Hepatocyte (in vitro differentiated cells): Measurements from ENCODE around the gene SLC25A22. TPM values are rescaled to one million over a fixed set of nuclear protein-coding genes. Genes with fewer than 3 reads are reported as not detected.
A peak's percentile ranks its signal among the peaks of the same experiment; 100 is the strongest.

Source experiments
- DNase-seq: peaks from one replicate; pipeline ENCODE4 v3.0.0-alpha.2; 2016; ENCODE audit warnings: low spot score
- H2AFZ ChIP-seq: fragments of 200-600 bp; sonication (generic); 2 replicates; pipeline ENCODE4 v1.6.0; 2016; ENCODE audit warnings: antibody characterized with exemption, mild to moderate bottlenecking
- H3K27ac ChIP-seq: fragments of 200-600 bp; sonication (generic); 2 replicates; pipeline ENCODE4 v1.5.1; 2016; ENCODE audit warnings: mild to moderate bottlenecking
- H3K27me3 ChIP-seq: fragments of 200-600 bp; sonication (generic); 2 replicates; pipeline ENCODE4 v1.6.1; 2016
- H3K36me3 ChIP-seq: fragments of 200-600 bp; sonication (generic); replicated peaks from 2 replicates; pipeline ENCODE4 v1.5.1; 2016; ENCODE audit warnings: low read depth; ENCODE audit not compliant: insufficient read depth
- H3K4me1 ChIP-seq: fragments of 200-600 bp; sonication (generic); 2 replicates; pipeline ENCODE4 v1.5.1; 2016; ENCODE audit warnings: mild to moderate bottlenecking, moderate library complexity; ENCODE audit not compliant: insufficient read depth
- H3K4me2 ChIP-seq: fragments of 200-600 bp; sonication (generic); 2 replicates; pipeline ENCODE4 v1.6.0; 2016
- H3K4me3 ChIP-seq: fragments of 200-600 bp; sonication (generic); 2 replicates; pipeline ENCODE4 v1.5.1; 2016; ENCODE audit warnings: mild to moderate bottlenecking
- H3K79me2 ChIP-seq: fragments of 200-600 bp; sonication (generic); 2 replicates; pipeline ENCODE4 v1.6.0; 2017; ENCODE audit warnings: mild to moderate bottlenecking
- H3K9me2 ChIP-seq: fragments of 200-600 bp; sonication (generic); replicated peaks from 2 replicates; pipeline ENCODE4 v1.6.0; 2017; ENCODE audit warnings: mild to moderate bottlenecking; ENCODE audit not compliant: insufficient read depth
- H3K9me3 ChIP-seq: fragments of 200-600 bp; sonication (generic); 2 replicates; pipeline ENCODE4 v1.5.1; 2016; ENCODE audit warnings: low read depth, mild to moderate bottlenecking
- H4K20me1 ChIP-seq: fragments of 200-600 bp; sonication (generic); 2 replicates; pipeline ENCODE4 v1.6.0; 2016; ENCODE audit warnings: mild to moderate bottlenecking; ENCODE audit not compliant: insufficient read depth, poor library complexity, severe bottlenecking
- CTCF ChIP-seq: fragments of 200-600 bp; sonication (generic); IDR thresholded peaks from 2 replicates; pipeline ENCODE4 v1.5.1; 2016; ENCODE audit warnings: antibody characterized with exemption, mild to moderate bottlenecking; ENCODE audit not compliant: poor library complexity
- EZH2 ChIP-seq: fragments of 200-600 bp; sonication (generic); IDR thresholded peaks from 2 replicates; pipeline ENCODE4 v1.6.1; 2016; ENCODE audit warnings: antibody characterized with exemption, mild to moderate bottlenecking, borderline replicate concordance
- EZH2phosphoT487 ChIP-seq: fragments of 200-600 bp; sonication (generic); IDR thresholded peaks from one replicate; pipeline ENCODE4 v1.6.1; 2018; ENCODE audit warnings: antibody characterized with exemption, mild to moderate bottlenecking, low read depth, moderate library complexity; ENCODE audit not compliant: unreplicated experiment, severe bottlenecking
- WGBS: methylation state at CpG from one replicate; pipeline ENCODE4 v1.1.6; 2016; ENCODE audit warnings: low lambda C conversion rate; ENCODE audit errors: missing lambda C conversion rate; 5-methylcytosine and 5-hydroxymethylcytosine counted together
- polyA plus RNA-seq: library from polyadenylated mRNA; unstranded; fragments of >200 nt; fragmentation: Nextera tagmentation; extraction: Ambion mirVana; gene quantifications from 2 replicates; pipeline ENCODE4 v1.2.1, GENCODE V29; 2016
- total RNA-seq: library from RNA; depleted of rRNA; stranded (reverse); fragments of >200 nt; gene quantifications from 2 replicates; pipeline ENCODE4 v1.2.3, GENCODE V29; 2014

Gene SLC25A22
- total and polyA plus RNA-seq, 2 experiments from 2014 or later, result 16.2 to 19.7 TPM

- no peak for TF ChIP-seq CTCF
- TF ChIP-seq EZH2, result no peak
- no peak for TF ChIP-seq EZH2phosphoT487
- no peak overlapping the region for H3K4me3 ChIP-seq
- no peaks in the 10 kb centered on the region for H3K9me3 ChIP-seq
- no peaks in the 10 kb centered on the region for H3K36me3 ChIP-seq
- H3K4me1 ChIP-seq, result peaks cover 31% of the 10 kb centered on the region
- H3K27me3 ChIP-seq, result peaks cover 16% of the 10 kb centered on the region
- H3K79me2 ChIP-seq, result peaks cover 19% of the 10 kb centered on the region
- no peak for DNase-seq
- no peak overlapping the region for H3K27ac ChIP-seq
- H3K9me2 ChIP-seq, result no peaks in the 10 kb centered on the region
- H3K4me2 ChIP-seq, result no peak overlapping the region
- 94% methylated on average over 18 of the region's 53 CpGs for WGBS
- peaks cover 16% of the 10 kb centered on the region for H4K20me1 ChIP-seq
- no peak overlapping the region for H2AFZ ChIP-seq
These were observed 25.6 kb upstream of the SLC25A22 start for GRCh38 chr11:823441-824291.

- Histone ChIP-seq H3K27me3 (peaks cover 9% of the 10 kb centered on the region), H2AFZ (no peak overlapping the region), H3K9me3 (no peaks in the 10 kb centered on the region), H3K36me3 (no peaks in the 10 kb centered on the region), H3K27ac (no peak overlapping the region), H3K4me3 (no peak overlapping the region), H3K4me1 (peaks cover 24% of the 10 kb centered on the region), H4K20me1 (peaks cover 16% of the 10 kb centered on the region), H3K9me2 (no peaks in the 10 kb centered on the region), H3K79me2 (peaks cover 19% of the 10 kb centered on the region), H3K4me2 (peak overlapping the region; percentile 91)
- DNase-seq, result no peak
- WGBS, result 96% methylated on average over 19 of the region's 22 CpGs
- TF ChIP-seq CTCF (no peak), EZH2 (no peak), EZH2phosphoT487 (no peak)
These were observed 23.7 kb upstream of the SLC25A22 start for GRCh38 chr11:821512-822371.

- no peaks in the 10 kb centered on the region for H3K36me3 ChIP-seq
These were observed 22.8 kb upstream of the SLC25A22 start for GRCh38 chr11:820655-821511.

More at GRCh38 chr11:820655-821511, 22.8 kb upstream of the SLC25A22 start:
- DNase-seq, result peak; percentile 62
- Histone ChIP-seq H2AFZ (no peak overlapping the region), H3K9me3 (no peaks in the 10 kb centered on the region), H3K79me2 (peaks cover 19% of the 10 kb centered on the region), H4K20me1 (peaks cover 16% of the 10 kb centered on the region), H3K4me2 (peak overlapping the region; percentile 91), H3K4me3 (peak overlapping the region; percentile 89), H3K9me2 (no peaks in the 10 kb centered on the region), H3K4me1 (peaks cover 16% of the 10 kb centered on the region), H3K27ac (no peak overlapping the region), H3K27me3 (peaks cover under 1% of the 10 kb centered on the region)
- 81% methylated on average over 11 of the region's 11 CpGs for WGBS
- TF ChIP-seq EZH2phosphoT487 (no peak), EZH2 (no peak)
